GM21723 (cell line): ENCODE measurements around the gene CPEB1.
"Not testable (repeated sequence)": the region's sequence is repeated elsewhere in the genome, so short reads cannot be mapped to it uniquely, and the experiment has no call there.

Experiments
- ATAC-seq: cut with Tn5 transposase; IDR thresholded peaks from one replicate; pipeline ENCODE4 v1.9.1; 2021; ENCODE audit warnings: mild to moderate bottlenecking, moderate library complexity; ENCODE audit not compliant: unreplicated experiment

CPEB1 gene

DNA sequence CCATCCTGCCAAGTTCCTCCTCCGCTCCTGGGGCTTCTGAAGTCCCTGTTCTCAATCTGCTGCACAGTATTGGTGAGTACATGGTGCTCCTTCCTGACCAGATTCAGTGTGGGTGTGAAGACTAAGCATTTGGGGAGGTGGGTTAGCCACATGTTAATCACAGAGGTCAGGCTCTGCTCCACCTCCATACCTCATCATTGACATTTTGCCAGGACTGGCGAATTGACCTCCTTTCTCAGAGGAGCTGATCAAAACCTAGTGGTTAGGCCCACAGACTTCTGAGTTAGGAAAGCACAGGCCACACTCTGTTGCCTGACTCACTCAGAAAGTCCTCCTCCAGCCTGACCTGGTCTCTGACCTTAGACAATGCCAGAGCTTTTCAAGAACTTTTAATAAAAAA is 98.5 kb downstream of the CPEB1 start:
- ATAC-seq, result no peak

DNA sequence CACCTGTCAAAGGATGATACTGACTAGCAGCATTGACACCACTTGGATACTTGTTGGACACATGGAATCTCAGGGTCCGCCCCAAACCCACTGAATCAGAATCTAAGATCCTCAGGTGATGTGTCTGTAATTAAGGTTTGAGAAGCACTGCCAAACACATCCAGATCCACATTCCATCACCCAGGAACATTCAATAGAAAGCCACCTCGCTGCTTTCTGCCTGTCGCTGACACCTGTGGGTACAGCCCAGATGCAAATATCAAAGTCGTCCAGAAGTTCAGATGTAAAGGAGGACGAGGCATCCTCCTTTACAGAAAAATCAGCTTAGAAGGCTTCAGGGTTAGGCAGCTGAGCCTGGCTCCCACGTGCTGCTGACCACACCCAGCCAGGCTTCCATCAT is 101.7 kb downstream of the CPEB1 start:
- ATAC-seq, result no peak

DNA sequence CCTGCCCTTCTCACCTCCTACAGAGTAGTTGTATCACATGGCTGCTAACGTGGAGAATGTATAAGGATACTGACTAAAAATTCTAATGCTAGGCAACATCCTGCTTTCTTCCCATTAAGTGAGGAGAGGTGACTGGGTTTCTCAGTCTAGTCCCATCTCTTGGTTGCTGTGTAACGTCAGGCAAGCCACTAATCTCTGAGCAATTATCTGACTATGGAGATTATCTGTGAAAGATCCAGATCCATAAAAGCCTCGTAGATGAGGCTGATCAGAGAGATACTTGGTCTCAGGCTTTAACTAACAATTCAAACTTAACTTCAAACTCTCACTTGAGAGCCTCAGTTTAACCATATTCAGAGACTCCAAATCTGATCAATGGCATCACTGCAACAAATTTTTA is 102.2 kb downstream of the CPEB1 start:
- ATAC-seq, result no peak

DNA sequence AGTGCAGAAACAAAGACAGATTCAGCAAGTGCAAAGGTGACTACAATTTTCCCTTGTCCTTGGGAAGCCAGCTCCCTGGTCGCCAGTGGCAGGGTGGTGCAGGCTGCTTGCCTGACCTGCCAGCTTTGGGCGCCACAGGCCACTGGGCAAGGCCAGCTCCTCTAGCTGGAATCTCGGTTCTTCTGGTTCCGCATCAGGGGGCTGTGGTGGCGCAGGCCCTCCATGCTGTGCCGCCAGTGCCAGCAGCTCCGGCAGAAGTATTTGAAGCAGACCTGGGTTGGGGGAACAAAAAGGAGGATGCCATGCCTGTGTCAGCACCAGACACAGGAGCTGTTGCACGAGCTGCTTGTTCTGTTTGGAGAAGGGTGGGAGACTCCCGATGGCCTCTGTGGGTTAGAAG is 102.7 kb downstream of the CPEB1 start:
- no peak for ATAC-seq

DNA sequence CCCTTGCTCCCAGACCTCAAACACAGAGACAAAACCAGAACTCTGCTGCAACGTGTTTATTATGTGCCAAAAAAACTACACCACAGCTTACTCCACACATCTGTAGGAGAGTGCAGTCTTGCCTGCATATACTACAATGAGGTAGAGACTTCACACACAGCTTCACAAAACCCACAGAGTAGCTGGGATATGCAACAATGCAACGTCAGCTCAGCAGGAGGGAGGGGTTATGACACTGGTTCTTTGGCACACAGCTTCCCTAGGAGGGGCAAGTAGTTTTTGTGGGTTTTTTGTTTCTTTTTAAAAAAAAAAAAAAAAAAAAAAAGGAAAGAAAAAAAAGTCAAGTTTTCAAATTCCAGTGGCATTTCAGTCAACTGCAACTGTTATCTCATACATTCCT is 104.0 kb downstream of the CPEB1 start:
- ATAC-seq, result no peak

DNA sequence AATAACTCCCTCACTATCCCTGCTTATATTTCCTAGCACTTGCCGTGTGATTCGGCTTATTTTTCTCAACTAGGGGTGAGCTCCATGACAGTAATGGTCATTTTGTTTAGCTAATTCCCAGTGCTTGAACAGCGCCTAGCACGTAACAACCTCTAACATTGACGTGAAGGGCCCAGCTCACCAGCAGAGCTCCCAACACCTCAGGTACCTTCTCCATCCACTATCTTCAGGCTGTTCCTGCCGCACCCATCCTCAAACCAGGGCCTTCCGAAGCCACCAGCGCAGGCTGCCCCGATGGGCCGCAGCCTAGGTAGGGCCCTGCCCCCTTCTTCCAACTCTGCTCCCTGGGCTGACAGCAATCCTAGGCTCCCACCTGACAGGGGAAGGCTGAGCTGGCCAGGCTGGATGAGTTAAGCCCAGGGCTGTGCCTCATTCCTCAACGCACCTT is 106.2 kb downstream of the CPEB1 start:
- ATAC-seq, result no peak

DNA sequence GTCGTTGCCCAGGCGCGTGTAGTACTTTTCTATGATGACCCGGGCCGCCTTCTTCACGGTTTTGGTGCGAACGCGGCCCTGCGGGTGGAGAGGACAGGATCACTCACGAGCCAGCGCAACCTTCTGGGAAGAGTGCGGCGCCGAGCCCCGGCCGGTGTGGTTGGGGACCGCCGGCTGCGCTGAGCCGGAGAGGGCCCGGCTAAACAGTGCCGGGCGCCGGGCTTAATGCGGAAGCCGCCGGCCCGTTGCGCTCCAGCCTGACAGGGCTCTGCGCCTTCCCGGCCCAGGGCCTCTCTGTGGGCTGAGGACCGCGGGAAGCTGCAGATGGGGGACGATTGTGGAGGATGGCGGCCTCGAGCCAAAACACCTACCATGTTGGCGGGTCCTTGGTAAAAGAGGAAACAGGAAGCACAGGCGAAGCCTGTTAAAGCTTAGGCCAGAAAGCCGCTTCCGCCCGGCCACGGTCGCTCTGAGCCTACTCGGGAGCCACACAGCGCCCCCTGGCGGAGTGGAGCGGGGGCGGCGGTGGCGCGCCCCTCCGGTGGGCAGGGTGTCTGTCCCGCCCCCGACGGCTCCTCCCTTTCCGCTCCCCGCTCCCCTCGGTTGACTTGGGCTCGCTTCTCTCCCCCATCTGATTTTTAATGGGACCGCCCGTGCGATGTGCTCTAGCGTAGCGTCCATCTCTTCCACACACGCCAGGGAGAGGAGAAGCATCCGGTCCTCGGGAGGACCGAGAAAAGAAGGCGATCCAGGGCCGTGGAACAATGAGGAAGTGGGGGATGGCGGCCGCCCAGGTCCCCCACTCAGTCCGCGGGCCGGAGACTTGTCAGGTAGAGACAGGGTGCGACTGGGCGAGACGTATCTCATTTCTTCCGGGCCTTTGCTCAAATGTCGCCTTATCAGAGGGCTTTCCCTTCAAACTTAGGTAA is 106.8 kb downstream of the CPEB1 start, which contains the start of gene RPS17:
TSS of gene RPS17 (minus strand) at position 403 of the 929 bp plus-strand sequence. CDS start at position 374, 29 bp downstream.
- ATAC-seq, result peak; percentile 92

DNA sequence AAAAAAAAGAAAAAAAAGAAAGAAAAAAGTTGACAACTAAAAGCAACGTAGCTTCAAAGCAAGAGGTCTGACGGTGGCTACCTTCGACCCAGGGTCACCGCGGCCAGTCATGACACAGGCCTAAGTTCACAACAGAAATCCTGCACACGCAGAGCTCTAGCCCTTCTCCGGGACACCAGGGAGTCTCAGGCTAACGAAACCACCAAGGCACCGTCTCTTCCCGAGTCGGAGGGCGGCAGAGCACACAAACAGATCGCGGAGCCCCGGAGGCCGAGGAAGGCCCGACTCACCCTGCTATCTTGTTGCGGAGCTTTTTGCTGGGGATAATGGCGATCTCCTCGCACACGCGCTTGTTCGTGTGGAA is 107.5 kb downstream of the CPEB1 start:
- ATAC-seq, result no peak

DNA sequence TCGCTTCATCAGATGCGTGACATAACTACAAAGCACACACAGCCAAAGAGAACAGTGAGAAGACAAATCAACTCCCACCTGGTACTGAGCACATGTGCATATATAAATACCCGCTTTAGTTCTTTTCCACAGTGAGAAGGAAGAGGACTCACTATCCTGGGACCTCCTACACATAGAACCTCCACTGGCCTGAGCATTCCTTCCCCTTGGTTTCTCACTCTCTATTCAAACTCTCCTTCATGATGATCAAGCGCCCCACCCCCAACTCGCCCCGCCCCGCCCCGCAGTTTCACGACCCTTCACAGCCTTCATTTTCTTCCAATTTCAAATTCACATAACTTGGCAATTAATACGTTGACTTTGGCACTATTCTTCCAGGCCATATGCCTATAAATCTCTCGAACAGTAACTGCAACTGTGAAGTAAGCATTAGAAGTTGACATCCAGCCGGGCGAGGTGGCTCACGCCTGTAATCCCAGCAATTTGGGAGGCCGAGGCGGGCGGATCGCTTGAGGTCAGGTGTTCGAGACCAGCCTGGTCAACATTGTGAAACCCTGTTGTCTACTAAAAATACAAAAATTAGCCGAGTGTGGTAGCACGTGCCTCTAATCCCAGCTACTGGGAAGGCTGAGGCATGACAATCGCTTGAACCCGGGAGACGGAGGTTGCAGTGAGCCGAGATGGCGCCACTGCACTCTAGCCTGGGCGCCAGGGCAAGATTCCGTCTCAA is 108.0 kb downstream of the CPEB1 start:
- ATAC-seq, result no peak

DNA sequence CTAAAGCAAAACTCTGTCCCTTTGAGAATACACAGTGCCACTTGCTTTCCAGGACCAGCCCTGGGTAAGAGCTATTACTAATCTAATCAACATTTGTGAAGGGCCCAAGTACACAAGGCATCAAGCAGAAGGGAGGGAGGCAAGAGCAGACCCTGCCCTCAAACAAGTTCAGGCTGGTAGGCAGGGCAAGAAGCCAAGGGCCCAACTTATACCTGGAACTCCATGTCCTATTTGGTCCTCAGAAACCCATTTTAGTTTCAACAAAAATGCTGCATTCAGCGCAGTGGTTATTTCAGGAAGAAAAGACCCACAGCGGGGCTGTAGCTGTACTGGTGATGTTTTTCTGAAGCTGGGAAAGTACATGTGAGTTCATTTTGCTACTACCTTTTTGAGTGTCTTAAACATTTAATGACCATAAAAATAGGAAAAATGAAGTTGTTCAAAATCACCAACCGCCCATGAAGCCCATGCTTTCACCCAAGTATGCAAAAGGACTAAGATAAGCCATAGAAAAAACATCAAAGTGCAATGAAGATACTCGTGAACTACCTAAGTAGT is 109.7 kb downstream of the CPEB1 start:
- ATAC-seq, result no peak

DNA sequence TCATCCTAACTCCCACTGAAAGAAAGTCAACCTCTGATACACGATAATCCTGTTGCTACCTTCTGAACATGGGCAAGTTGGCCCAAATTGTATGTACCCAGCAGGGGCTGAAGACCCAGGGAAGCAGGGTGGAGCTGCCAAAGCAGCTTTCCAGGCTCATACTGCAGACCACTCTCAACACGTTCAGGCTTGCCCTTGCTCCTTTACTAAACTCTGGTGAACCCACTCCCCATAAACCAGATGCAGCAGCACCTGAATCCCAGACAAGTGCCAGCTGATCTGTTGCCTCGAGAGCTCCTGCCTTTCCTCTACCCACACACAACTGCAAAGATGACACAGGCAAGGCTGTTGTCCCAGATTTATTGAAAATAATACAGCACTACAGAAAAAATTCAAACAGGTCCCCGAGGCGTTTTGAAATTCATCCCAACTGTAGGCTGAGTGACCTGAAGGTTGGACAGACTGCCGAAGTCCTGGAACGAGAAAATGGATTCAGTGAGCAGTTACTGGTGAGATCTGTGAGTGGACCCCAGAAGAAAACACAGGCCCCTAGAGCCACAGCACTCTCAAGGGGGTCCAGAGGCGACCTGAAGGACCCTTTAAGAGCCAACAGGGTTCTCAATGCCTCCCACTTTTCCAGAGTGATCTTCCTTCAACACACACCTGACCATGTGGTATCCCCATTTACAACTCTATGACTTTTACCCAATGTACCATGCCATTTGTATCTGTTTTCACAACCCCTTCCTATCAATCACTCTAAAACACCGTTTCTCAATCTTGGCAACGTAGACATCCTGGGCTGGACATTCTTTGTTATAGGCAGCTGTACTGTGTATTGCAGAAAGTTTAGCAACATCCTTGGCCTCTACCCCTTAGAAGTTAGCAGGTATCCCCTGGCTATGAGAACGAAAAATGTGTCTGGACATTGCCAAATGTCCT is 110.5 kb downstream of the CPEB1 start:
- ATAC-seq, result no peak

DNA sequence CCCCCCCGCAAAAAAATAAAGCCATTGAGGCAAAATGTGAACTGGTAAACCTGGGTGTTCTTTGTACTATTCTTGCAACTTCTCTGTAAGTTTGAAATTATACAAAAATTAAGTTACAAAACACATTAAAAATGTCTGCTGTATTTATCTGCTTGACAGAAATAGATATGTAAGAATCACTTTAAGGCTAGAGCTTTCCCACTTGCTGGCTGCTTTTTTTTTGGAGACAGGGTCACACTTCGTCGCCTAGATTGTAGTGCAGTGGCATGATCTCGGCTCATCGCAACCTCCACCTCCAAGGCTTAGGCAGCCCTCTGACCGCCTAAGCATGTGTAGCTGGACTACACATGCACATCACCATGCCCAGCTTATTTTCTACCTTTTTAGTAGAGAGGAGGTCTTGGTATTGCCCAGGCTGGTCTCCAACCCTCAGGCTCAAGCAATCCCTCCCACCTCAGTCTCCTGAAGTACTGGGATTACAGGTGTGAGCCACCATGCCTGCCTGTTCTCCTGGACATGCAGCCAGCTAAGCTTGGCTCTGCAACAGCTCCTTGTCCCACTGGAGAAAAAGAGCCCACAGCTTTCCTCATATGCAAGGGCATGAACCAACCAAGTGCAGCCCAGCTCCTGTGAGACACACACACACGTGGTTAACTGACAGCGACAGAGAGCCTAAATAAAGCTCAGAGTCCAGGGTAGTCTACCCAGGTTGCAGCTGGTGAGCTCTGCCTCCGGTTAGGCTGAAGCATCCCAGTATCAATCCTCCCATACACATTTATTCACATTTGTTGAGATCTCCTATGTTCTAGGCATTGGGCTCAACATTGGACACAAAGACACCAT is 111.4 kb downstream of the CPEB1 start:
- no peak for ATAC-seq

DNA sequence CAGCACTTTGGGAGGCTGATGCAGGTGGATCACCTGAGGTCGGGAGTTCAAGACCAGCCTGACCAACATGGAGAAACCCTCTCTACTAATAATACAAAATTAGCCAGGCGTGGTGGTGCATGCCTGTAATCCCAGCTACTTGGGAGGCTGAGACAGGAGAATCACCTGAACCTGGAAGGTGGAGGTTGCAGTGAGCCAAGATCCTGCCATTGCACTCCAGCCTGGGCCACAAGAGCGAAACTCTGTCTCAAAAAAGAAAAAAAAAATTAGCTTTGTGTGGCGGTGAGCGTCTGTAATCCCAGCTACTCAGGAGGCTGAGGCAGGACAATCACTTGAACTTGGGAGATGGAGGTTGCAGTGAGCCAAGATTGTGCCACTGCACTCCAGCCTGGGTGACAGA is 112.0 kb downstream of the CPEB1 start:
- ATAC-seq, result not testable (repeated sequence)

DNA sequence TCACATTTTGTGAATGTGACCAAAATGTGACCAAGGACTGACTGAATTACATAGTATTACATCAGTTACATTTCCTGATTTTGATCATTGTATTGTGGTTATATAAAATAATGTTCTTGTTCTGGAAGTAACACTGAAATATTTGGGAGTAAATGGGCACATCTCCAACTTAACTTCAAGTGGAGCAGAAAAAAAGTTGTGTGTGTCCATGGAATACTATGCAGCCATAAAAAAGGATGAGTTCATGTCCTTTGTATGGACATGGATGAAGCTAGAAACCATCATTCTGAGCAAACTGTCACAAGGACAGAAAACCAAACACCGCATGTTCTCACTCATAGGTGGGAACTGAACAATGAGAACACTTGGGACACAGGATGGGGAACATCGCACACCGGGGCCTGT is 112.7 kb downstream of the CPEB1 start:
- ATAC-seq, result not testable (repeated sequence)

DNA sequence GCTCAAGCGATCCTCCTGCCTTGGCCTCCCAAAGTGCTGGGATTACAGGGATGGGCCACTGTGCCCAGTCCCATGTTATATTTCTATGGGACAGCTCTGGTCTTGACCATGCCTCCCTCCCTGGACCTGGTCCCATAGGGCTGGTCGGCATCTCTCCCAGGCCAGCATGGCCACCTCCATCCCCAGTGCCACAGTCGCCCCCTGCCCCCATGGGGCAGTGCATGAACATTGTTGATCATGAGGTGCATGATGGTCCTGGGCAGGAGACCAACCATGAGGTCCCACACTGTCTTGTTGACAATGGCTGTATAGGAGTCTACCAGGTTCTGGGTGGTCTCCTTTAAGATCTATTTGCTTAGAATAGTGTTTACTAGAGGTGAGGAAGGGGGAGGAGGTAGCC is 113.4 kb downstream of the CPEB1 start:
- no peak for ATAC-seq

DNA sequence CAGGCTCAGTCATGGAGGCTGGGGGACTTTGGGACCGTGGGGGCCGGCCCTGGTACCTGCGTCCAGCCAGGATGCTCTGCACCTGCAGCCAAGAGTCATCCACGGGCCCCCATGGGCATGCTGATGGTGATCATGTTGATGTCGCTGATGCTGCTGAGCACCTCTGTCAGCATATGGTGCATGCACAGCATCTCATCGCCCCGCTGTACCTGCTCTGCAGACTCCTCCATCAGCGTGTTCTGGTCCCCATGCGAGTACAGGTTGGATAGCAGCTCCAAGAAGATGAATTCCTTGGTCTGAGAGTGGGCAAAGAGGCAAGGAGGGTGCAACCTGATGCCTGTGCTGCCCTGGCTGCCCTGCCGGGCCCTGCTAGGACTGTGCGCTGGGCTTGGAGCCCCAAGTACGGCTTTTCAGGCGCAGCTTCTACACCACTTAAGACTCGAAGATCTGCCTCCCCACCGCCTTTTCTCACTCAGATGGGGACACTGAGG is 114.1 kb downstream of the CPEB1 start:
- no peak for ATAC-seq

DNA sequence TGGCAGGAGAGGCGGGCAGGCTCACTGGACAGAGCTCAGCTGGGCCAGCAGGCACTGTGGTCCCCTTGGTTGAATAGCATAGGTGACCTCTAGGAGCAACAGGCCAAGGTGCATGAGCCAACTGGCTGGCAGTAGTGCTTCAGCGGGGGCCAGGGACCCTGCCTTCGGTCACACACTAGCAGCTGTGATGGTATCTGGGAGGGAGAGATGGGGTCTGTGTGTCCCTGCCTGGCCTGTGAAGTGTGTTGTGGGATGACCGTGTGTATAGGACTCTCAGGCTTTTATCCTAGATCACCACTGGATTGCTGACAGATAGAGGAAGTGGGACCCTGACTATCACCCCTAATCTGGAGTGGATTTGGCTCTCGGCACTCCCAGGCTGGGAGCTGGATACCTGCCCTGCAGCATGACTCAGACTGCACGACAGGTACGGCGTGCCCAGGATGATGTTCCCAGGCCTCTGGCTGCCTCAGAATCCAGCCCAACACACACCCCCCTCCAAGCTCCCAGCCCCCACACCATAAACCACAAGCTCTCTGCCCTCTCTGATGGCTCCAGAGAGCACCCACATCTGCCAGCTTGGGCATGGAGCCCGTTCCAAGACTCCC is 114.7 kb downstream of the CPEB1 start:
- ATAC-seq, result no peak

DNA sequence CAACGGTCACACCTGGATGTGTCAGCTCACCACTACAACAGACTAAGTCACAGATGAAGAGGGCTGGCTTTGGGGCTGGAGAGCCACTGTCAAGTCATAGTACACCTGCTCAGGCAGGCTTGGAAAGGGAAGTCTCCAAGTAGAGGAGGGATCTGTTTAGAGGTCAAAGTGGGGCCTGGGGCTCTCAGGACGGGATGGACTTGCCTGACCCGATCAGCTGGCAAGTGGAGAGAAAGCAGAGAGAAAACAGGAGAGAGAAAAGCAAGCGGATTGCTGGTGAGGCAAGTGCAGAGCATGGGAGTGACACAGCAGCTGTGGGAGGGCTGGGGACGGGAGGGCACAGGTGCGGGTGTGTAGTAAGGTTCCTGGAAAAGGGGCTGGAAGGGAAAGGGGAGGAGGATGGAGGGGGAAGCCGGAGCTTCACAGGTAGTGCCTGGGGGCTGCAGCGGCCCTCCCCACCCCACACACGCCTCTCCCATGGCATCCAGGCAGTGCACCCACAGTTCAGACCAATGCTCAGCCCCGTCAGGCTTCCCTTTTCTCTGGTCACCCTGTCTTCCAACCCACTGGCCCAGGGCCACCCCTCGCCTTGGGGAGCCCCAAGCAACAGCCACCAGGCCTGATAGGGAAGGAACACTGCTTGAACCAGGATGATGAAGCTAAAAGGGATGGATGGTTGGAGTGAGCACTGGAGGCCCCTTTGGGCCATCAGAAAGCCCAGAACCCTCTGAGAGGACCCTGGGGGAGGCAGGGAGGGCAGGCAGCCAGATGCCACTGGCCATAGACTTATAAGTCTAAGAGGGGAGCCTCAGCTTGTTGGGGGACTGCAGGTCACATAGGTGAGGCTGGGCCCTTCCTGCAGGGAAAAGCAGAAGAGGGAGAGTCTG is 115.4 kb downstream of the CPEB1 start:
- no peak for ATAC-seq
